ENCODE results near the gene VSIR.

DNA sequence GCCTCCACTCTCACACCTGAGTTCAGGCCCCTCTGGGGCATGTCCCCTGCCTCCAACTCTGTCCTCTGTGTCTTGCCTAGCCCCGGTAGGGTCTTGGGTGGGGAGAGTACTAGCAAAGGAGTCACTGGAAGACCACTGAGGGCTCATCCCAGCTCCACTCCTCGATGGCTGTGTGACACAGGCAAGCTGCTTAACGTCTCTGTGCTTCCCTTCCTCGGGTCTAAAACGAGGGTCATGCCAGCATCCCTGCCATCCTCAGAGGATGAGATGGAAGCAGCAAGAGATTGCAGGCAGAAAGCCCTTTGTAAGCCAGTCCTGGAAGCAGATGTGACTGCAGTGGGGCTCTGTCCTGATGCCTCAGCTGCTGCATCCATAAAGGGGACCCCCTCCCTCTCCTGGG is 38.5 kb downstream of the VSIR start:
- TF ChIP-seq, protein P1, sequence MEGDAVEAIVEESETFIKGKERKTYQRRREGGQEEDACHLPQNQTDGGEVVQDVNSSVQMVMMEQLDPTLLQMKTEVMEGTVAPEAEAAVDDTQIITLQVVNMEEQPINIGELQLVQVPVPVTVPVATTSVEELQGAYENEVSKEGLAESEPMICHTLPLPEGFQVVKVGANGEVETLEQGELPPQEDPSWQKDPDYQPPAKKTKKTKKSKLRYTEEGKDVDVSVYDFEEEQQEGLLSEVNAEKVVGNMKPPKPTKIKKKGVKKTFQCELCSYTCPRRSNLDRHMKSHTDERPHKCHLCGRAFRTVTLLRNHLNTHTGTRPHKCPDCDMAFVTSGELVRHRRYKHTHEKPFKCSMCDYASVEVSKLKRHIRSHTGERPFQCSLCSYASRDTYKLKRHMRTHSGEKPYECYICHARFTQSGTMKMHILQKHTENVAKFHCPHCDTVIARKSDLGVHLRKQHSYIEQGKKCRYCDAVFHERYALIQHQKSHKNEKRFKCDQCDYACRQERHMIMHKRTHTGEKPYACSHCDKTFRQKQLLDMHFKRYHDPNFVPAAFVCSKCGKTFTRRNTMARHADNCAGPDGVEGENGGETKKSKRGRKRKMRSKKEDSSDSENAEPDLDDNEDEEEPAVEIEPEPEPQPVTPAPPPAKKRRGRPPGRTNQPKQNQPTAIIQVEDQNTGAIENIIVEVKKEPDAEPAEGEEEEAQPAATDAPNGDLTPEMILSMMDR (IDR thresholded peaks at IDR 0.05) = no peak
- TF ChIP-seq POLR2A (IDR thresholded peaks at IDR 0.05) (no peak), EP300 (IDR thresholded peaks at IDR 0.05) (no peak), POLR2AphosphoS5 (IDR thresholded peaks at IDR 0.05) (no peak)
